ENCODE measurements around the gene DMRT1.

DMRT1 gene

GRCh38 chr9:882416-882924 is 41.0 kb downstream of the DMRT1 start:
- H3K4me2 ChIP-seq: no peak overlapping the region
- TF ChIP-seq, protein P1, sequence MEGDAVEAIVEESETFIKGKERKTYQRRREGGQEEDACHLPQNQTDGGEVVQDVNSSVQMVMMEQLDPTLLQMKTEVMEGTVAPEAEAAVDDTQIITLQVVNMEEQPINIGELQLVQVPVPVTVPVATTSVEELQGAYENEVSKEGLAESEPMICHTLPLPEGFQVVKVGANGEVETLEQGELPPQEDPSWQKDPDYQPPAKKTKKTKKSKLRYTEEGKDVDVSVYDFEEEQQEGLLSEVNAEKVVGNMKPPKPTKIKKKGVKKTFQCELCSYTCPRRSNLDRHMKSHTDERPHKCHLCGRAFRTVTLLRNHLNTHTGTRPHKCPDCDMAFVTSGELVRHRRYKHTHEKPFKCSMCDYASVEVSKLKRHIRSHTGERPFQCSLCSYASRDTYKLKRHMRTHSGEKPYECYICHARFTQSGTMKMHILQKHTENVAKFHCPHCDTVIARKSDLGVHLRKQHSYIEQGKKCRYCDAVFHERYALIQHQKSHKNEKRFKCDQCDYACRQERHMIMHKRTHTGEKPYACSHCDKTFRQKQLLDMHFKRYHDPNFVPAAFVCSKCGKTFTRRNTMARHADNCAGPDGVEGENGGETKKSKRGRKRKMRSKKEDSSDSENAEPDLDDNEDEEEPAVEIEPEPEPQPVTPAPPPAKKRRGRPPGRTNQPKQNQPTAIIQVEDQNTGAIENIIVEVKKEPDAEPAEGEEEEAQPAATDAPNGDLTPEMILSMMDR (conservative IDR thresholded peaks at IDR 0.05; ENCODE audit: low read depth, low read length): no peak
- H3K9ac ChIP-seq: no peak overlapping the region
- no peaks in the 10 kb centered on the region for H3K36me3 ChIP-seq (ENCODE audit: insufficient read depth)
- H4K20me1 ChIP-seq (ENCODE audit: insufficient read depth): no peaks in the 10 kb centered on the region
- H3K4me3 ChIP-seq (IDR thresholded peaks at IDR 0.05; ENCODE audit: insufficient read depth, low read depth, low read length): no peak overlapping the region
- no peaks in the 10 kb centered on the region for H3K27me3 ChIP-seq (ENCODE audit: insufficient read depth, low read depth)
- H3K27ac ChIP-seq: no peak overlapping the region
- no peaks in the 10 kb centered on the region for H3K79me2 ChIP-seq (ENCODE audit: insufficient read depth, low read depth)
- H2AFZ ChIP-seq (ENCODE audit: low read depth): no peak overlapping the region
- H3K4me1 ChIP-seq (ENCODE audit: low read depth, poor library complexity, severe bottlenecking): no peaks in the 10 kb centered on the region

DNA sequence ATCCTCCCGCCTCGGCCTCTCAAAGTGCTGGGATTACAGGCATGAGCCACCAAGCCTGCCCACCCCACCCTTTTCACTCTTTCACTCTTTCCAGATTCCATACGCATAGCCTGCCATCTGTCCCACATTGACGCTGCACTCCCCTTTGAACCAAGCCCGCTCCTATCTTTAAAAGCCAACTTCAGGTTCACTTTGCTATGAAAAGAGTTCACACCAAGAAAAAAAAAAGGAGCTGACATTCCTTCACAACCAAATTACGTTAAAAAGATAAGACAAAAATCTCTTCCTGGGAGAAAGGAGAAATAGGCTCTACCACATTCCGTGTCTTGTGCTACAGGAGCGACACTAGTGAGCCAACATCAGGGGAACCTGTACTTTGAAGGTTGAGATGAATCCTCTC is 41.5 kb downstream of the DMRT1 start:
- Histone ChIP-seq H3K27me3 (ENCODE audit: insufficient read depth, low read depth) (no peaks in the 10 kb centered on the region), H3K27ac (no peak overlapping the region), H3K79me2 (ENCODE audit: insufficient read depth, low read depth) (no peaks in the 10 kb centered on the region), H3K36me3 (ENCODE audit: insufficient read depth) (no peaks in the 10 kb centered on the region), H3K9ac (no peak overlapping the region), H3K4me2 (no peak overlapping the region), H3K4me3 (IDR thresholded peaks at IDR 0.05; ENCODE audit: insufficient read depth, low read depth, low read length) (no peak overlapping the region), H3K4me1 (ENCODE audit: low read depth, poor library complexity, severe bottlenecking) (no peaks in the 10 kb centered on the region), H4K20me1 (ENCODE audit: insufficient read depth) (no peaks in the 10 kb centered on the region), H2AFZ (ENCODE audit: low read depth) (no peak overlapping the region)
- TF ChIP-seq, protein P1 (conservative IDR thresholded peaks at IDR 0.05; ENCODE audit: low read depth, low read length): no peak

GRCh38 chr9:886886-887285 is 45.4 kb downstream of the DMRT1 start:
- Histone ChIP-seq H3K4me2 (no peak overlapping the region), H3K9ac (no peak overlapping the region), H3K27me3 (ENCODE audit: insufficient read depth, low read depth) (no peaks in the 10 kb centered on the region), H4K20me1 (ENCODE audit: insufficient read depth) (no peaks in the 10 kb centered on the region), H3K27ac (no peak overlapping the region), H3K4me3 (IDR thresholded peaks at IDR 0.05; ENCODE audit: insufficient read depth, low read depth, low read length) (no peak overlapping the region), H3K4me1 (ENCODE audit: low read depth, poor library complexity, severe bottlenecking) (no peaks in the 10 kb centered on the region), H3K36me3 (ENCODE audit: insufficient read depth) (no peaks in the 10 kb centered on the region), H3K79me2 (ENCODE audit: insufficient read depth, low read depth) (no peaks in the 10 kb centered on the region), H2AFZ (ENCODE audit: low read depth) (no peak overlapping the region)
- TF ChIP-seq, protein P1 (conservative IDR thresholded peaks at IDR 0.05; ENCODE audit: low read depth, low read length): no peak

GRCh38 chr9:892123-892522 is 50.6 kb downstream of the DMRT1 start:
- Histone ChIP-seq H3K4me1 (ENCODE audit: low read depth, poor library complexity, severe bottlenecking) (peaks cover 18% of the 10 kb centered on the region), H2AFZ (ENCODE audit: low read depth) (no peak overlapping the region), H3K4me3 (IDR thresholded peaks at IDR 0.05; ENCODE audit: insufficient read depth, low read depth, low read length) (no peak overlapping the region), H3K79me2 (ENCODE audit: insufficient read depth, low read depth) (no peaks in the 10 kb centered on the region), H3K4me2 (no peak overlapping the region), H4K20me1 (ENCODE audit: insufficient read depth) (no peaks in the 10 kb centered on the region), H3K9ac (no peak overlapping the region), H3K27me3 (ENCODE audit: insufficient read depth, low read depth) (no peaks in the 10 kb centered on the region), H3K36me3 (ENCODE audit: insufficient read depth) (no peaks in the 10 kb centered on the region), H3K27ac (no peak overlapping the region)
- TF ChIP-seq, protein P1 (conservative IDR thresholded peaks at IDR 0.05; ENCODE audit: low read depth, low read length): no peak

Measured in KMS-11 (cell line).